GM12878 (cell line): ENCODE measurements around the gene THAP7. TPM values are rescaled to one million over a fixed set of nuclear protein-coding genes. Genes with fewer than 3 reads are reported as not detected.

Experiments used
- ATAC-seq: fragments of 200-7000 bp; cut with Tn5 transposase; 3 replicates; pipeline ENCODE4 v1.9.1; 2020; ENCODE audit warnings: mild to moderate bottlenecking, moderate library complexity
- BruUV-seq: library from RNA; stranded (reverse); fragments of 400-500 nt; replicated peaks from 2 replicates; lab custom pipeline; 2021; lab: Mats Ljungman, UMichigan
- CTCF ChIA-PET: fragments of 300-600 bp; sonication (Branson Sonifier 250); formaldehyde crosslinking; extraction: SDS; loops from one replicate; lab custom pipeline; 2021; ENCODE audit warnings: inconsistent platforms; lab: Yijun Ruan, JAX
- POLR2A ChIA-PET: fragments of 350-600 bp; formaldehyde crosslinking; extraction: SDS; loops from one replicate; lab custom pipeline; 2021; ENCODE audit warnings: inconsistent platforms; lab: Charles Lee
- RAD21 ChIA-PET: fragments of 300-600 bp; sonication (Branson Sonifier 250); formaldehyde crosslinking; loops from one replicate; lab custom pipeline; 2023; ENCODE audit warnings: antibody characterized with exemption; ENCODE audit not compliant: unreplicated experiment; lab: Charles Lee
- SMC1A ChIA-PET: fragments of 300-600 bp; sonication (Branson Sonifier 250); formaldehyde crosslinking; loops from one replicate; lab custom pipeline; 2023; ENCODE audit not compliant: unreplicated experiment, uncharacterized antibody; lab: Charles Lee
- DNase-seq: peaks from one replicate; pipeline ENCODE4 v3.0.0-alpha.2; 2011; ENCODE audit warnings: low read depth, low spot score
- FAIRE-seq: peaks from 3 replicates; lab custom pipeline; 2011; peaks lifted over from hg19 to GRCh38; lab: Jason Lieb, UNC
- H2AFZ ChIP-seq: 2 replicates; pipeline ENCODE4 v1.6.0; 2011; ENCODE audit warnings: low read depth, low read length, control low read depth; ENCODE audit not compliant: control insufficient read depth
- H3K27ac ChIP-seq: 2 replicates; pipeline ENCODE4 v1.5.1; 2011; ENCODE audit warnings: control low read depth; ENCODE audit not compliant: control insufficient read depth, insufficient read depth
- H3K27me3 ChIP-seq, 2 experiments: replicated peaks in 1 of 2; 2 replicates each; pipeline versions ENCODE4 v1.6.0 to v1.6.1; 2011; ENCODE audit warnings: low read length in 1 of 2; ENCODE audit not compliant: control insufficient read depth in 2 of 2, insufficient read depth in 2 of 2
- H3K36me3 ChIP-seq, 2 experiments: 2 replicates each; pipeline ENCODE4 v1.5.1; 2011; ENCODE audit warnings: low read length in 1 of 2; ENCODE audit not compliant: control insufficient read depth in 2 of 2, insufficient read depth in 2 of 2
- H3K4me1 ChIP-seq: 2 replicates; pipeline ENCODE4 v1.6.1; 2011; ENCODE audit warnings: mild to moderate bottlenecking, low read length, moderate library complexity, mixed read lengths; ENCODE audit not compliant: control insufficient read depth, insufficient read depth
- H3K4me2 ChIP-seq: 2 replicates; pipeline ENCODE4 v1.6.0; 2011; ENCODE audit warnings: control low read depth; ENCODE audit not compliant: control insufficient read depth, insufficient read depth
- H3K4me3 ChIP-seq: fragments of 200-600 bp; sonication (generic); 2 replicates; pipeline ENCODE4 v1.5.1; 2016
- H3K79me2 ChIP-seq: 2 replicates; pipeline ENCODE4 v1.6.0; 2011; ENCODE audit warnings: low read length; ENCODE audit not compliant: control insufficient read depth, insufficient read depth
- H3K9ac ChIP-seq: 2 replicates; pipeline ENCODE4 v1.8.0; 2011; ENCODE audit warnings: low read length, control low read depth, mixed read lengths; ENCODE audit not compliant: control insufficient read depth, insufficient read depth
- H3K9me3 ChIP-seq: replicated peaks from 3 replicates; pipeline ENCODE4 v1.5.1; 2011; ENCODE audit warnings: mild to moderate bottlenecking, low read length; ENCODE audit not compliant: control insufficient read depth, insufficient read depth
- H4K20me1 ChIP-seq: 2 replicates; pipeline ENCODE4 v1.6.0; 2011; ENCODE audit not compliant: control insufficient read depth, insufficient read depth
- EZH2 ChIP-seq: IDR thresholded peaks from 2 replicates; pipeline ENCODE4 v1.6.1; 2012; ENCODE audit warnings: low read depth, mild to moderate bottlenecking, control low read depth, inconsistent platforms, low read length, borderline replicate concordance; ENCODE audit not compliant: control insufficient read depth
- FOS ChIP-seq: IDR thresholded peaks from 3 replicates; pipeline ENCODE4 v1.6.1; 2011; ENCODE audit warnings: borderline replicate concordance; ENCODE audit not compliant: insufficient read length; ENCODE audit errors: extremely low read depth
- HDAC2 ChIP-seq: fragments of 200-600 bp; sonication (generic); IDR thresholded peaks from 2 replicates; pipeline ENCODE4 v1.6.1; 2017
- IRF4 ChIP-seq: IDR thresholded peaks from 2 replicates; pipeline ENCODE4 v1.6.1; 2011; ENCODE audit warnings: low read depth, low read length
- KAT2A ChIP-seq: conservative IDR thresholded peaks from 2 replicates; pipeline ENCODE4 v1.6.1; 2011; ENCODE audit warnings: low read depth, low read length; ENCODE audit not compliant: control insufficient read depth
- ZBTB33 ChIP-seq: fragments of 450-650 bp; IDR thresholded peaks from 2 replicates; pipeline ENCODE4 v1.6.1; 2017; ENCODE audit warnings: mild to moderate bottlenecking
- WGBS: methylation state at CpG from one replicate; pipeline ENCODE4 v1.1.6; 2016; ENCODE audit warnings: low lambda C conversion rate; ENCODE audit not compliant: insufficient replicate concordance, insufficient coverage; ENCODE audit errors: missing lambda C conversion rate; 5-methylcytosine and 5-hydroxymethylcytosine counted together
- in situ Hi-C: fragments of 300-500 bp; cut with MboI; formaldehyde crosslinking; loops from 9 replicates; pipeline ENCODE4 v1.14.3; 2018; ENCODE audit warnings: mixed read lengths
- intact Hi-C: fragments of 100-400 bp; cut with micrococcal nuclease; formaldehyde crosslinking; loops from one replicate; pipeline ENCODE4 v1.14.2; 2022; ENCODE audit not compliant: unreplicated experiment
- polyA plus RNA-seq, 11 experiments: library from polyadenylated mRNA; depleted of rRNA in 4 of 11; unstranded in 6 of 11; stranded (reverse) in 5 of 11; fragments of >200 nt; fragmentation: Nextera tagmentation in 4 of 11; fragmentation: Illumina TruSeq in 1 of 11; extraction: Ambion mirVana in 4 of 11; extraction: Trizol in 1 of 11; gene quantifications; 1 replicate in 1 of 11; 2 replicates in 10 of 11; pipeline versions ENCODE4 v1.2.1 to v1.2.3, GENCODE V29; 2011 to 2016; ENCODE audit warnings: inconsistent platforms in 2 of 11, missing spikeins in 2 of 11, low read depth in 1 of 11
- total RNA-seq, 4 experiments: library from RNA; depleted of rRNA in 3 of 4; stranded (reverse); fragments of >200 nt in 3 of 4; fragmentation: Illumina TruSeq in 1 of 4; extraction: Trizol in 1 of 4; gene quantifications; 2 replicates each; pipeline versions ENCODE4 v1.2.1 to v1.2.3, GENCODE V29; 2013 to 2021

The THAP7 gene
- total and polyA plus RNA-seq, 10 of the 15 experiments (the other 5 are each of a cell fraction or from before 2014, with no cell fraction given): 0.66 to 58.3 (median 26.3) TPM

GRCh38 chr22:20962491-20962945 is 39.4 kb downstream of the THAP7 start:
- no TSS peak for BruUV-seq
- ChIA-PET CTCF (interaction anchor here (0.6 to 1.8 kb wide), 3 partner anchors 8 to 91 kb away, joined by 4 to 5 read pairs (median 4); partner anchors contain the start of gene LZTR1), POLR2A (no interaction called here), SMC1A (no interaction called here), RAD21 (no interaction called here)
- H2AFZ ChIP-seq: no peak overlapping the region
- H3K9ac ChIP-seq: no peak overlapping the region
- FAIRE-seq (no peak), DNase-seq (no peak), ATAC-seq (no peak)
- H3K4me2 ChIP-seq: no peak overlapping the region
- TF ChIP-seq EZH2: no peak
- TF ChIP-seq KAT2A: no peak
- TF ChIP-seq FOS: no peak
- TF ChIP-seq IRF4: no peak
- no peak for TF ChIP-seq ZBTB33
- no peak for TF ChIP-seq HDAC2
- H3K4me1 ChIP-seq: peaks cover 5% of the 10 kb centered on the region; the same call in 1 of the 2 replicates
- no peaks in the 10 kb centered on the region for H3K9me3 ChIP-seq
- peaks cover 2 to 4% of the 10 kb centered on the region in 2 experiments; a peak in 3 of 4 replicates for H3K27me3 ChIP-seq
- intact Hi-C loops (no loop called here), in situ Hi-C loops (no loop called here)
- 72% methylated on average over 5 of the region's 6 CpGs for WGBS
- no peaks in the 10 kb centered on the region for H3K36me3 ChIP-seq
- H3K27ac ChIP-seq: no peak overlapping the region
- H3K79me2 ChIP-seq: no peaks in the 10 kb centered on the region
- H3K4me3 ChIP-seq: no peak overlapping the region
- no peaks in the 10 kb centered on the region; the same call in 1 of the 2 replicates for H4K20me1 ChIP-seq
